ENCODE measurements around the gene MDP1. TPM values are rescaled to one million over a fixed set of nuclear protein-coding genes. Genes with fewer than 3 reads are reported as not detected.

Gene MDP1
- total RNA-seq, 2 donors from 2014 or later: 19.1 to 25.5 TPM

DNA sequence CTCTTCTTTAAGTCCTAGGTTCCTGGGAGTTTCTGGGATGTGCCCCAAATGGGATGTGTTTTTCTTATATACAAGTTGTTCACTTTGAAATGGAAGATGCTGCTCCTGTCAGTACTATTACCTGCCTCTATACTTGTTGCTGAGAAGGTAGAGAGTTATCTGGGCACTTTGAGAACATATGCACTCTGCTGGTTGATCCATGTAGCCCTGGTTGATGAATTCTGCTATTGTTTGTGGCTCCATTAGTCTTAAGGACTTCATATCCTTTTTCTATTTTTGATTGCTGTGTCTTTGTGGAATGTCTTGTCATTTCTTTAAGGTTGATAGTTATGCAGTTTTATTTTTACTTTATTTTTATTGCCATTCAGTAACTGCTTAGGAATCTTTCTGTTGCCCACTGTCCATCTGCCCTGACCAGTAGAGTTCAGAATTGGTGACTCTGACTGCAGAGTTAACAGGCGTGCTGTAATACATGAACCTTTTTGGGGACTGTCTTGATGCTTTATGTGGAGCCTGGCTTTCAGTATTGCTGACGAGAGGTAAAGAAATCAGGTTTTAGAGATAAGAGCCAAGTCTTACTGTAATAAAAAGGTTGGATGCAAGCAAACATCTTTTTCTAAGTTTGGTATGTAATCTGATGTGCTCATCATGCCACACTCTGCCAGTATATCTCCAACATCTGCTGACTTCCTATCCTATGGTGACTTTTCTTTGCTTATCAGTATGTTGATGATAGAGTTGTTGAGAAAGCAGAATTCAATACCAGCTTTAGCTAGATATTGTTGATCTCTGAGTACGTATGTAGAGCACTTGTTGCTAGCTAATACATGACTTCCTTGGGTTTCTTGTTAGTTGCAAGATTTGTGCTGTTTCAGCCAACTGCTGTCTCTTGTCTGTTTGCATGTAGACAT, 18.5 kb upstream of the MDP1 start:
- TF ChIP-seq POLR2AphosphoS5 (IDR thresholded peaks at IDR 0.05): no peak
- TF ChIP-seq POLR2A (IDR thresholded peaks at IDR 0.05): no peak
- Histone ChIP-seq H3K27me3 (replicated peaks; ENCODE audit: insufficient read depth) (no peaks in the 10 kb centered on the region), H3K27ac (no peak overlapping the region), H3K9me3 (no peaks in the 10 kb centered on the region), H3K4me1 (replicated peaks) (peaks cover 7% of the 10 kb centered on the region), H3K4me3 (no peak overlapping the region), H3K36me3 (peaks cover 3 to 6% of the 10 kb centered on the region in 2 donors)
- intact Hi-C loops (cut with DNase I): no loop called here
- 86% methylated on average over 3 of the region's 3 CpGs for WGBS
- DNase-seq (ENCODE audit: low spot score): no peak

DNA sequence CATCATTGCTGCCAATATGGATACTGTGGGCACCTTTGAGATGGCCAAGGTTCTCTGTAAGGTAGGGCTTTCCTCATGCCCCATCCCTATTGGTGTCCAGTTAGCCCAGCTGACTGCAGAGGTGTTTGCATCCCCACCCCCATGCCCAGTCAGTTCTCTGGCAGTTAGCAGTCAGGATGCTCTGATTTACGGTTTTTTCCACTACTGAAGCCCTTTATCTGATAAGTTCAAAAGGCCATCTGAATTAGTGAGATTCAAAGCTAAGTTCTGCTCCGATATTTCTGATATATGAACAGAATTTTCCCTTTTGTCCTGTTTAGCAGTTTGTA, 17.6 kb upstream of the MDP1 start:
- Histone ChIP-seq H3K36me3 (peaks cover 3 to 6% of the 10 kb centered on the region in 2 donors), H3K27ac (peak overlapping the region; percentile 83 to 88), H3K27me3 (replicated peaks; ENCODE audit: insufficient read depth) (no peaks in the 10 kb centered on the region), H3K9me3 (no peaks in the 10 kb centered on the region), H3K4me3 (peak overlapping the region; percentile 71 to 72), H3K4me1 (replicated peaks) (peaks cover 7% of the 10 kb centered on the region)
- TF ChIP-seq POLR2AphosphoS5 (IDR thresholded peaks at IDR 0.05) (no peak), POLR2A (IDR thresholded peaks at IDR 0.05) (no peak)
- TF ChIP-seq, protein P1, sequence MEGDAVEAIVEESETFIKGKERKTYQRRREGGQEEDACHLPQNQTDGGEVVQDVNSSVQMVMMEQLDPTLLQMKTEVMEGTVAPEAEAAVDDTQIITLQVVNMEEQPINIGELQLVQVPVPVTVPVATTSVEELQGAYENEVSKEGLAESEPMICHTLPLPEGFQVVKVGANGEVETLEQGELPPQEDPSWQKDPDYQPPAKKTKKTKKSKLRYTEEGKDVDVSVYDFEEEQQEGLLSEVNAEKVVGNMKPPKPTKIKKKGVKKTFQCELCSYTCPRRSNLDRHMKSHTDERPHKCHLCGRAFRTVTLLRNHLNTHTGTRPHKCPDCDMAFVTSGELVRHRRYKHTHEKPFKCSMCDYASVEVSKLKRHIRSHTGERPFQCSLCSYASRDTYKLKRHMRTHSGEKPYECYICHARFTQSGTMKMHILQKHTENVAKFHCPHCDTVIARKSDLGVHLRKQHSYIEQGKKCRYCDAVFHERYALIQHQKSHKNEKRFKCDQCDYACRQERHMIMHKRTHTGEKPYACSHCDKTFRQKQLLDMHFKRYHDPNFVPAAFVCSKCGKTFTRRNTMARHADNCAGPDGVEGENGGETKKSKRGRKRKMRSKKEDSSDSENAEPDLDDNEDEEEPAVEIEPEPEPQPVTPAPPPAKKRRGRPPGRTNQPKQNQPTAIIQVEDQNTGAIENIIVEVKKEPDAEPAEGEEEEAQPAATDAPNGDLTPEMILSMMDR (IDR thresholded peaks at IDR 0.05): no peak
- no peak for DNase-seq (ENCODE audit: low spot score)
- WGBS: 58% methylated on average over 2 of the region's 2 CpGs
- intact Hi-C loops (cut with DNase I): no loop called here

DNA sequence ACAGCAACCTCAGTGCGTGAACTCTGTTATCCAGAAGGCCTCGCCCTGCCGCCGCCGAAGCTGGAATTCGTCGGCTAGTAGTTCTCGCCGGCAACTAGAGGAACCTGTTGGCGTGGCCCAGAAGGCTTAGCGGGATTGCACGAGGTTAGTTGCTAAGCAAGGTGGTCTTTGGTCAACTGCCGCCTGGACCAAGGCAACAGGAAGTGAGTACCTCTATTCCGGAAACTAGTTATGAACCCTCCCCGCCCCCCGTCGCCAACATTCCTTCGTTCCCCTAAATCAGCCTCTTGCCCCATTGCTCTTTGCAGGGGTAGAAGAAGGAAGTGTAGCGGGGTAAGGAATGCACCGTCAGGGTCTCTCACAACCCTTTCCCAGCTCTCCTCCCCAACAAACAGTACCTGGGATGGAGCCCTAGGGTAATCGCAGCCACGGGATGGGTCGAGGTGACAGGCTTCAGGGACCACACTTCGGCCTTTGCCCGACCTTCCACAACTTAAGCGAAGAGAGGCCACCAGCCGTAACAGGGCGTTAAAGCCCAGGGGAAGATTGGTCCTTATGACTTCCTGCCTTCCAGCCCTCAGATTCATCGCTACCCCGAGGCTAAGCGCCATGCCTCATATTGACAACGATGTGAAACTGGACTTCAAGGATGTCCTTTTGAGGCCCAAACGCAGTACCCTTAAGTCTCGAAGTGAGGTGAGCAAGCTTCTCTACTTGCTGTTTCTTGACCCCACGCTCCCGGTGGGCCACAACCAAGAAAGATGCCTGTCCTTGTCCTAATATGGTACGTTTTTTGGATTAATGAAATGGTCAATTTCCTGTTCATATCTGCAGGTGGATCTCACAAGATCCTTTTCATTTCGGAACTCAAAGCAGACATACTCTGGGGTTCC, 17.0 kb upstream of the MDP1 start, which contains the start of gene GMPR2:
Gene GMPR2, plus strand, starts transcription at position 285 of the 893 bp plus-strand sequence. Its CDS starts 325 bp downstream, at position 610.
- Histone ChIP-seq H3K4me3 (peak within 1 kb of the TSS; percentile 71 to 72), H3K27me3 (replicated peaks; ENCODE audit: insufficient read depth) (no peaks in the 10 kb centered on the region), H3K4me1 (replicated peaks) (peaks cover 7% of the 10 kb centered on the region), H3K36me3 (peaks cover 3 to 6% of the 10 kb centered on the region in 2 donors), H3K27ac (peak within 1 kb of the TSS; percentile 83 to 88), H3K9me3 (no peaks in the 10 kb centered on the region)
- intact Hi-C loops (cut with DNase I): no loop called here
- no peak for DNase-seq (ENCODE audit: low spot score)
- 3% methylated on average over 38 of the region's 38 CpGs for WGBS
- TF ChIP-seq, protein P1 (IDR thresholded peaks at IDR 0.05): peak in 1 of 4 experiments; percentile 3
- peak; percentile 69 for TF ChIP-seq POLR2AphosphoS5 (IDR thresholded peaks at IDR 0.05)
- peak; percentile 25 for TF ChIP-seq POLR2A (IDR thresholded peaks at IDR 0.05)

DNA sequence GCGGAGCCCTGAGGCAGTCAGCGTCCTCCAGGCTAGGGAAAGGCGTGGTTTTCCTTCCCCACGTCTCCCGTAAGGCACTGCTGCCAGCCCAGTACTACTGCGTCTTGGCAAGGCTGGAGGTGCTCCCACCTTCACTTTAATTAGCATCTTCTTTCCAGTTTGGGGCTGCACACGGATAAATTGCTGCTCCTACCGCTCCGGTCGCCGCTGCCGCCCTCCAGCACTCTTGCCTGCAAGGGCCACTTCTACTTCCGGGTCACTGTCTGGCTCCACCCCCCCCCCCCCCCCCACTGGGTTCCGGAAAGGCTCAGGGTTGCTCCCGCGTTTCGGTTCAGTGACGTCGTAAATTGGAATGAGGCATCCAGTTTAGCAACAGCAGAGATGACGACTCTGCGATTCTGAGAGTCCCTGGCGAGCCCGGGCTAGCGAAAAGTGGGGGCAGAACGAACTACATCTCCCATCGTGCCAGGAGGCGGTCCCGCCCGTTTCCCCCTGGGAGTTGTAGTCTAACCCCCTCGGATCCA, 16.3 kb upstream of the MDP1 start, which contains the start of gene NEDD8:
Gene NEDD8, minus strand, starts transcription at position 247 of the 524 bp plus-strand sequence. Its CDS starts 100 bp downstream, at position 147.
- Histone ChIP-seq H3K36me3 (peaks cover 1 to 6% of the 10 kb centered on the region in 2 donors), H3K4me1 (replicated peaks) (peaks cover 7% of the 10 kb centered on the region), H3K27me3 (replicated peaks; ENCODE audit: insufficient read depth) (no peaks in the 10 kb centered on the region), H3K27ac (peak within 1 kb of the TSS; percentile 83 to 88), H3K4me3 (peak within 1 kb of the TSS; percentile 71 to 72), H3K9me3 (no peaks in the 10 kb centered on the region)
- intact Hi-C loops (cut with DNase I): no loop called here
- DNase-seq (ENCODE audit: low spot score): peak; percentile 90
- WGBS: 0% methylated on average over 27 of the region's 30 CpGs
- TF ChIP-seq, protein P1 (IDR thresholded peaks at IDR 0.05): peak in 1 of 4 experiments; percentile 7
- TF ChIP-seq POLR2AphosphoS5 (IDR thresholded peaks at IDR 0.05): no peak
- peak; percentile 43 for TF ChIP-seq POLR2A (IDR thresholded peaks at IDR 0.05)

All from prostate gland (tissue), 2 donors.